Activated naive CD4-positive, alpha-beta T cell treated with anti-CD3 and anti-CD28 coated beads, Interleukin-2, amount 50 U/mL, for 72 hours (primary cell): Measurements from ENCODE around the gene SLC25A51. TPM values are rescaled to one million over a fixed set of nuclear protein-coding genes. Genes with fewer than 3 reads are reported as not detected.

Source experiments
- ATAC-seq, 2 donors: fragments of 150-1000 bp; cut with Tn5 transposase; 2 replicates each; pipeline ENCODE4 v1.10.0; 2021; ENCODE audit warnings: mild to moderate bottlenecking in 2 of 2, moderate library complexity in 2 of 2
- DNase-seq, 2 donors: peaks; one replicate each; pipeline ENCODE4 v3.0.0; 2021 to 2022; ENCODE audit warnings: low spot score in 2 of 2
- H3K27ac Mint-ChIP-seq, 2 donors: one replicate each; pipeline ENCODE4 v1.8.0; 2022; ENCODE audit warnings: mild to moderate bottlenecking in 2 of 2, mixed read lengths in 2 of 2
- H3K36me3 Mint-ChIP-seq, 2 donors: one replicate each; pipeline ENCODE4 v1.8.0; 2022; ENCODE audit warnings: mixed read lengths in 2 of 2
- H3K9me3 Mint-ChIP-seq, 2 donors: one replicate each; pipeline ENCODE4 v1.8.0; 2022; ENCODE audit warnings: mixed read lengths in 2 of 2
- total RNA-seq, 2 donors: library from RNA; stranded (reverse); gene quantifications; one replicate each; pipeline ENCODE4 v1.2.3, GENCODE V29; 2022

Gene SLC25A51, protein sequence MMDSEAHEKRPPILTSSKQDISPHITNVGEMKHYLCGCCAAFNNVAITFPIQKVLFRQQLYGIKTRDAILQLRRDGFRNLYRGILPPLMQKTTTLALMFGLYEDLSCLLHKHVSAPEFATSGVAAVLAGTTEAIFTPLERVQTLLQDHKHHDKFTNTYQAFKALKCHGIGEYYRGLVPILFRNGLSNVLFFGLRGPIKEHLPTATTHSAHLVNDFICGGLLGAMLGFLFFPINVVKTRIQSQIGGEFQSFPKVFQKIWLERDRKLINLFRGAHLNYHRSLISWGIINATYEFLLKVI
- 10 to 100 TPM; 20.2 to 24.5 TPM for total RNA-seq

DNA sequence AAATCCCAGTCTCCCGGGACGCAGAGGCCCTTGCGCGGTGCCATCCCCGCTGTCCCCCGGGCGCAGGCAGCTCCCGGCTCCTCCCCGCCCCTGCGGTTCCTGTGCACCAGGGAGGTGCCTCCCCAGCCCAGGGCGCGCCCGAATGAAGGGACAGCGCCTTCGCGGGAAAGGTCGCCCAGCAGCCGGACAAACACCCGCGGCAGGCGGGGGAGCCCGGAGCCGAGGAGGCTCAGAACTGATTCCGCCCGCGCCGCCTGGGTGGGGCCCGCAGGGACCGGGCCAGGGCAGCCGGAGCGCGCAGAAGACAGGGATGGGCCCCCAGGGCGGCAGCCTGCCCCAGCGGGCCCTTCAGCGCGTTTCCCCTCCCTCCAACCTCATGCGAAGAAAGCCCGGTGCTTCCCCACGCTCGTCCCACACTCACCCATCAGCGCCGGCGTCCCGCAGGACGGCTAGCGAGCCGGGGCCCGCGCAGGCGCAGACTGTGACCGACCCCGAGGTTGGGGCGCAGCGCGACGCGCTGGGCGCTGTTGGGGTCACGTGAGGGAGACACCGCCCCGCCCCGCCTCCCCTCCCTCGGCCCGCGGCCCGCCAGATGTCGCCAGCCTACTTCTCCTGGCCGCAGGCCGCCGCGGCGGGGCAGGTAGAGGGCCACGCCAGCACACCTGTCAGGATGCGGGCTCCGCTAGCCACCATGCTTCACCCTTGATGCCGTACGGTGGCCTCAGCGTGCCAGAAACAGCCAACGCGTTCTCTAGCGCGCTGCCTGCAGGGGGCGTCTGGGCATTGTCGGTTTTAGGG, at the start of gene SLC25A51:
SLC25A51 (minus strand) TSS at position 481 of the 798 bp plus-strand sequence. CDS start 15,577 bp downstream, outside the sequence.
- no peaks in the 10 kb centered on the region for H3K9me3 Mint-ChIP-seq
- peaks cover 5 to 7% of the 10 kb centered on the region in 2 donors for H3K36me3 Mint-ChIP-seq

DNA sequence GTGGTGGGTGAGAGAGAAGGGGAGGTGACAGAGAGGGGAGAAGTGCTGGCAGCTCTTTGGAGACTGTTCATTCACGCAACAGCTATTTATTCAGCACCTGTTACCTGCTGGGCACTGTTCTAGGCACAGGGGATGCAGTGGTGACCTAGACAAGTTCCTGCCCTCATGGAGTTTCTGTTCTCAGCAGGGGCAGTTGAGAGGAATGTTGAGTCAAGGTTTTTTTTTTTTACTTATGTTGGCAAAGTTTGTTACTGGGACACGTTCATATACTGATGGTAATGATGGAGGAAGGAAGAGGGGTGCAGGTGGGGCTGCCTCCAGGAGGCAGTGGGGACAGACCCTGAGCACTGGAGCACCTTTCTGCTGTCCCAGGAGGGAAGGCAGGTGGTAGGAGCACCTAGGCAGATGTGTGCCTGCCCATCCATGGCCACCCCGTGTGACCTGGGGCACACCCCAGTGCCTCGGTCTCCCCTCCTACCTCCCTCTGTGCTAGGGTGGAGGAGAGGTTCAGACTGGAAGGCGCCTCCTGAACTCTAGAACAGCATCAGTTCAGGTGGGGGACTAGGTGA, 49.4 kb upstream of the SLC25A51 start:
- Mint-ChIP-seq H3K9me3 (peaks cover 0 to 11% of the 10 kb centered on the region in 2 donors), H3K27ac (peak overlapping the region; percentile 60 to 98), H3K36me3 (peaks cover 0 to 23% of the 10 kb centered on the region in 2 donors)
- DNase-seq: no peak
- ATAC-seq: no peak

More for the DNA sequence above, at the start of gene SLC25A51:
- ATAC-seq (peak; percentile 87 to 89), DNase-seq (peak; percentile 96)
- H3K27ac Mint-ChIP-seq: peak within 1 kb of the TSS; percentile 93 to 97

DNA sequence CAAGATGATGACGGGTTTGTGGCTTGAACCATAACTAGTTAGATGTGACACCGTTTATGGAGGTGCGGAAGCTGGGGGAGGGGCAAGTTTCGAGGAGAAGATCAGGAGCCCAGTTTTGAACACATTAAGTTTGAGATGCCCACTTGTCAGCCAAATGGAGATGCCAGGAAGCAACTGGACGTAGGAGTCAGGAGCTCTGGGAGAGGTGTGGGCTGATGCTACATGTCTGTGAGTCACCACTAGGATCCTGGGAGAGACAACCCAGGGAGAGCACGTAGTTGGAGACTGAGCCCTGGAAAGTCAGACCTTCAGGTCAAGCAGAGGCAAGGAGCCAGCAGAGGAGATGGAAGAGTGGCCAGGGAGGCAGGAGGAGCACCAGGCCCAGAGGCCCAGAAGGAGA, 48.8 kb upstream of the SLC25A51 start:
- peaks cover 0 to 11% of the 10 kb centered on the region in 2 donors for H3K9me3 Mint-ChIP-seq
- peaks cover 0 to 23% of the 10 kb centered on the region in 2 donors for H3K36me3 Mint-ChIP-seq
- ATAC-seq (no peak), DNase-seq (no peak)
- peak overlapping the region in 1 of 2 donors; percentile 37 for H3K27ac Mint-ChIP-seq

DNA sequence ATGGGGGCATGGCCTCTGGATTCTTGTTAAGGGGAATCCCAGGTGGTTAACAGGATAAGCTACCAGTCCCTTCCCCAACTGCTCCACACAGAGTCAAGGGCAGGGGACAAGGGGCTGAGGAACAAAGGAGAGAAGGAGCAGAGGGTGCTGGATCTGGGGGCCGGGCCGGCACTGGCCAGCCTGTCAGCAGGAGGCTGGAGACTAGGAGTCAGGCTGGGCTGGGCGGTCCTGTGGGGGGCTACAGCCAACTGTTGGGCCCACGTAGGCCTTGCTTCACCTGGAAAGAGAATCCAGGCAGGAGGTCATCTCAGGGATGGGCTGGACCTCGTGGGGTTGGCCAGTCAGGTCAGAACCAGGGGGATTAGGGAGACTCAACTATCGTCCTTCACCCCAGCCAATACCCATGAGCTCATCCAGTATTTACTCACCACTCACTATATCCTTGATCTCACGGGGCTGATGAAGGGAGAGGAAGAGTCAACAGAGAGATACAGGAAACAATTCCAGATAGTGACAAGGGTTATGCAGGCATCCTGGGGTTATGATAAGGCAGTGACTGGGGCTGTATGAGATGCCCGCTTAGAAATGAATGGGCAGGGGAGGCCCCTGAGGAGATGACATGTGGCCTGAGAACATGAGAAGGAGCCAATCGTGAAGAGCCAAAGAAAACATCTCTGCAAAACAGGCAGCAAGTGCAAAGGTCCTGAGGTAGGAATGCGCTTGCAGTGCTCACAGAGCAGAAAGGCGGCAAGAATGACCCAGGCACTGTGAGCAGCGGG, 47.9 kb upstream of the SLC25A51 start:
- ATAC-seq: no peak
- peaks cover 0 to 23% of the 10 kb centered on the region in 2 donors for H3K36me3 Mint-ChIP-seq
- peaks cover 0 to 11% of the 10 kb centered on the region in 2 donors for H3K9me3 Mint-ChIP-seq
- no peak for DNase-seq
- H3K27ac Mint-ChIP-seq: no peak overlapping the region

DNA sequence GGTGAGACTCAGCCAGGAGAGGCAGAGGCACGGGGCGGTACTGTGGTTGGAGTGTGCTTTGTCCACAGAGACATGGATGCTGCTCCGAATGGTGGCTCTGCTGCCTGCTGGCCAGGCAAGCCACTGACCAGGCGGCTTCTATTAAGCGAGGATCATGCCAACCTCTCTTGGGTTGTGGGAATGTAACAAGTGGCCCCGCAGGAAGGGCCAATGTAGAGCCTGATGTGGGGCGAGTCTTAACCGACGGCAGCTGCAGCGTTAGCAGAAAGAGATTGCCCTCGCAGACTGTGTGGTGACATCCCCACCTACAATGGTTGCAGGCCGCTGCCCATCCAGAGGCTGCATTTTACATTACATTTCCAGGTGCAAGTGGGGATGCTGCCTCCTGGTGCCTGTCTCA, 46.6 kb upstream of the SLC25A51 start:
- no peak for DNase-seq
- no peak overlapping the region for H3K27ac Mint-ChIP-seq
- H3K36me3 Mint-ChIP-seq: peaks cover 0 to 23% of the 10 kb centered on the region in 2 donors
- ATAC-seq: no peak
- peaks cover 0 to 11% of the 10 kb centered on the region in 2 donors for H3K9me3 Mint-ChIP-seq

DNA sequence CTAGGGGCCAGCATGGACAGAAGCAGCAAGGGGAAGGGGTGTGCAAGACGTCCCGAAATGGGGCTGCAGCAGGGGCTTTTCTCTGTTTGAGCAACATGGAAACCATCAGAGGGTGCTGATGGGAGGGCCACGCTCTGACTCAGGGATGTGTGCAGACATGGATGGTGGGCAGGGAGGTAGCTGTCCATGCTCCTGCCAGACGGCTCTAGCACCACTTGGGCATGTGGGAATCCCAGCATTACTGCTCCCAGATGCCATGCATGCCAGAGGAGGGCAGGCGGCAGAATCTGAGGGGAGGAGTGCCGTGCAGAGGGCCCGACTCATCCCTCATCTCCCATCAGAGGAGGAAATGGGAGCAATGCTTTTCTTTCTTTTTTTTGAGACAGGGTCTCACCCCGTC, 45.6 kb upstream of the SLC25A51 start:
- ATAC-seq (no peak), DNase-seq (no peak)
- H3K36me3 Mint-ChIP-seq: peaks cover 0 to 19% of the 10 kb centered on the region in 2 donors
- H3K9me3 Mint-ChIP-seq: peaks cover 0 to 11% of the 10 kb centered on the region in 2 donors
- no peak overlapping the region for H3K27ac Mint-ChIP-seq

DNA sequence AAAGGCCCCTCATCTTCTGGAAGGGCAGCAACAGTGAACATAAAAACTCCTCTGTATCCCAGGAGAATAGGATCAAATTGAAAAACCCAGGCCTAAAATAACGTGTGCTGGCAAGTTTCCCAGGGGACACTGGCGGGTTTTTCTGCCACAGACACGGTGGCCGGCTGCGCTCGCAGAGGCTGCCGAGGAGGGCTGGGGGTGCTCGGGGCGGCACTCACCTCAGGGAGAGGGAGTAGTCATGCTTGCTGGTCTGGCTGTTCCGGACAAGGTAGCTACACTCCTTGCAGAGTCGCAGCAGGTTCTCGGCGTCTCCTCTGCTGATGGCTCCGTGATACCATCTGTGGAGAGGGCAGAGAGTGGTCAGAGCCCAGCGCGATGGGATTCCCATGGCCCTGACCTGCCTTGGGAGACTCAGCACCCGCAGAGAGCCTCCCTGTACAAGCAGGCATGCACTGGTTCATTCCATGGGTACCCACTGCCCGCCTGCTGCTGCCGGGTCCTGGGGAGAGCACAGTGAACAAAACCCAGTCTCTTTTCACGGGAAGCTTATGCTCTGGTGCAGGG, 44.6 kb upstream of the SLC25A51 start:
- H3K36me3 Mint-ChIP-seq: peaks cover 0 to 16% of the 10 kb centered on the region in 2 donors
- ATAC-seq: no peak
- DNase-seq: no peak
- no peak overlapping the region for H3K27ac Mint-ChIP-seq
- H3K9me3 Mint-ChIP-seq: peaks cover 0 to 11% of the 10 kb centered on the region in 2 donors

DNA sequence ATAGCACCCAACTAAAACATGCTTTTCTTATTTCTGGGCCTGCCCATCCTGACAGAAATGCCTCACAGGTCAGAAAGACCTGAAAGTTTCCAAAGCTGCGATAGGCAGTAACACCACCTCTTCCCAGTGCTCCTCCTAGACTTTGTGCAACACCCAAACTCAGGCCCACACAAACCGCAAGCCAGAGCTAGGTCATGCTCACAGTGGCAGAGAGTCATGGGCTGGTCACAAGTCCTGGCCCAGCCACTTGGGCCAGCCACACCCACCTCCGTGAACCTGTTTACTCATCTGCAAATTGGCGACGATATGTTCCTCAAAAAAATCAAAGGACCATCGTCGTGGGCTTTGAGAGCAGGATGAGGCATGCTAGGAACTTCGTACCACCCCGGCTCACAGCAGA, 44.0 kb upstream of the SLC25A51 start:
- no peak for ATAC-seq
- no peak for DNase-seq
- Mint-ChIP-seq H3K9me3 (peaks cover 0 to 6% of the 10 kb centered on the region in 2 donors), H3K27ac (no peak overlapping the region), H3K36me3 (peaks cover 0 to 11% of the 10 kb centered on the region in 2 donors)

DNA sequence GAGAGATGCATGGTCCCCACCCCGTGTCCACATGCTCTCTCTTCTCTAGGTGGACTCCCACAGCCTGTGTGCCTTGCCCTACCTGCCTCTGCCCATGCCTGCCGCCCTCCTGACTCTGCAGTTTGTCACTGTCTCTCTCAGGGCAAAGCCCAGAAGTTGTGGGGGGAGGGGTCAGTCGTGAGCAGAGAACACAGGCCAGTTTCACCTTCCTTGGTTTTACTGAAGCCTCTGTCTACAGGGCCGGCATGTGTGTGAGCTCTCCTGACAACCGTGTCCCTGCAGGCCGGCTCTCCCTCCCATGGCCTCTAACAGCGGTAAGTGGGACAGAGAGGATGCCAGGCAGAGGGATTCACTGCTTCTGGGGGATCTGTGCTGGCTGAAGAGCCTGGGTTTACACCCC, 43.5 kb upstream of the SLC25A51 start:
- ATAC-seq (no peak), DNase-seq (no peak)
- Mint-ChIP-seq H3K36me3 (peaks cover 0 to 6% of the 10 kb centered on the region in 2 donors), H3K27ac (no peak overlapping the region), H3K9me3 (peaks cover 0 to 1% of the 10 kb centered on the region in 2 donors)

DNA sequence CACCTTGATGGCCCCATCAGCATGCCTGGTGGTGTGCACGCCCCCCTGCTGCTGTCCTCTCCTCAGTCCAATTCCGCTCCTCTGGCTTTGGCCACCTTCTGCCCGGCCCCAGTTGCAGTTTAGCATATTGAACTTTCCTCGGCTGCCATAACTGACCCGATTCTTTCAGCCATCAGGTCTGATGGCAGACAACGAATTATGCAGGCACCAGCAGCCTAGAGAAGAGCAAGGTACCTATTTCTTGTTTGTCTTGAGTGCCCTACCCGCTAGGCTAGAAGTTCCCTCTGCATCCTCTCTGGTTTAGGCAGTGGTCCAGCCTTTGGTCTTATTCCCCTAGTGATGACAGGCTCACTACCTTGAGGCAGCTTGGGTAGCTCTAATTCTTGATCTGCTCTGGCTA, 43.0 kb upstream of the SLC25A51 start:
- DNase-seq: no peak
- peaks cover 0 to 1% of the 10 kb centered on the region in 2 donors for H3K36me3 Mint-ChIP-seq
- H3K9me3 Mint-ChIP-seq: no peaks in the 10 kb centered on the region
- no peak for ATAC-seq
- H3K27ac Mint-ChIP-seq: no peak overlapping the region

DNA sequence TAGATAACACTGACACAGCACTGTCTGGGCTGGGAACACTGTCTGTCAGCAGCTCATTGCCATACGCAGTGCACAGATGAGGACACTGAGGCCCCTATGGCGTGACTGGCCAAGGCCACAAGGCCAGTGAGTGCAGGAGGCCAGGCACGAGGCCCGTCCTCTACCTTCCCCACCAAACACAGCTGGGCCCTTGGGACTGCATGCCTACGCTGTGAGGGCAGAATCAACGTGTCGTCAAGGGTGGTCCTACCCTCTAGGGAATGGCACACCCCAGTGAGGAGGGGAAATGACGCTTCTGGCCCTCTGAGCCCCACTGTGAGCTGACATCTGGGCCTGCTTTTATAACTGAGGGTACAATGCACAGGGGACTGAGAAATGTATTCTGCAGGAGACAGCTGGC, 42.1 kb upstream of the SLC25A51 start:
- no peak for ATAC-seq

DNA sequence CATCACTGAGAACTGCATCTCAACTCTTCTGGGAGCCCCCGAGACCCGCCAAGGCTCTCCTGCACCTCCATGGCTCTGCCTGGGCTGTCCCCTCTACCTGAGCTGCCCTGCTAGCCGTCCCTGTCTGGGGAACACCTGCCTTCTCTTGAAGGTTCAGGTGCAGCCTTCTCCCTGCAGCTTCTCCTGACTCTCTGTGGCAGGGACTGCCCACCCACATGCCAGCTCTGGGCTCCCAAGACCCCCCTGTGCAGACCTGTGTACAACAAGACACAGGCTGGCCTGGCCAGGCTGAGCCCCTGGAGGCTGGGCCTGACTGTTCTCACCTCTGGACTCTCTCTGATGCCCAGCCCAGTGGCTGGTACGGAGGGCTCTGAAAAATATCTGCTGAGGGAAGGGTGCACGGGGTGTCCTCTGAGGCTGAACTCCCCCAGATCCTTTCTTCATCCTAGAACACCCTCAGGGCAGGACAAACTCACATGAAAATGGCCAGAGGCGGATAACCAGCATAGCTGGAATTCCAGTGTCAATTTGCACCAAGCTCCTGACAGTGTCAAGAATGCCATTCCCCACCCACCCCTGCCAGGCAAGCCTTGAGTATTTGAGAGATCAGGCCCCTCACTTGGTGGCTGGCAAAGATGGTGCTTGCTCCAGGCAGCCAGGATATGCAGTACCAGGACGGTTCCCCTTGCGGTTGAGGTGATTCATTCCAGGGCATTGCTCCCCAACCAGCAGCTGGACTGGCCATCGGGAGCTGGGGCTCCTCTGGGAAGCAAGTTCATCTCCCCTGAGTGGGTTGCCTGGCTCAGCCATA, 40.9 kb upstream of the SLC25A51 start:
- DNase-seq (no peak), ATAC-seq (no peak)
- H3K27ac Mint-ChIP-seq: no peak overlapping the region

More for the DNA sequence above, 42.1 kb upstream of the SLC25A51 start:
- DNase-seq: no peak
- no peak overlapping the region for H3K27ac Mint-ChIP-seq
- no peaks in the 10 kb centered on the region for H3K9me3 Mint-ChIP-seq
- H3K36me3 Mint-ChIP-seq: no peaks in the 10 kb centered on the region

DNA sequence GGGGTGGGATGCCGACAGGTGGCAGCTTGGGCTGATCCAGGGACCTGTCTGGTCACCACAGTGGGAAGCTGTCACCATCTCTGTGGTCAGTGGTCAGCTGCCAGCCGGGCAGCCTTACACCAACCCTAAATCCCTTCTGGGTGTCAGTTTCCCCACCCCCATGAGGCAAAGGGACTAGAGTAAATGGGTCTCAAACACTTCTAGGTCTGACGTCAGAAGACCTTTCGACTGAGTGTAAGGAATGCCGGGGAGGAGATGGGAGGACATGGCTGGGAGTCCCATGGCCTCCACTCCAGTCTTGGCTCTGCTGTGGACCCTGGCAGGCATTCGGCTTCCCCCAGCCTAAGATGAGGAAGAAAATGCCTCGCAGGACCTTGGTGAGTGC, 40.3 kb upstream of the SLC25A51 start:
- Mint-ChIP-seq H3K27ac (no peak overlapping the region), H3K9me3 (no peaks in the 10 kb centered on the region), H3K36me3 (no peaks in the 10 kb centered on the region)
- no peak for DNase-seq
- no peak for ATAC-seq

More for the DNA sequence above, 40.9 kb upstream of the SLC25A51 start:
- H3K9me3 Mint-ChIP-seq: no peaks in the 10 kb centered on the region
- no peaks in the 10 kb centered on the region for H3K36me3 Mint-ChIP-seq

DNA sequence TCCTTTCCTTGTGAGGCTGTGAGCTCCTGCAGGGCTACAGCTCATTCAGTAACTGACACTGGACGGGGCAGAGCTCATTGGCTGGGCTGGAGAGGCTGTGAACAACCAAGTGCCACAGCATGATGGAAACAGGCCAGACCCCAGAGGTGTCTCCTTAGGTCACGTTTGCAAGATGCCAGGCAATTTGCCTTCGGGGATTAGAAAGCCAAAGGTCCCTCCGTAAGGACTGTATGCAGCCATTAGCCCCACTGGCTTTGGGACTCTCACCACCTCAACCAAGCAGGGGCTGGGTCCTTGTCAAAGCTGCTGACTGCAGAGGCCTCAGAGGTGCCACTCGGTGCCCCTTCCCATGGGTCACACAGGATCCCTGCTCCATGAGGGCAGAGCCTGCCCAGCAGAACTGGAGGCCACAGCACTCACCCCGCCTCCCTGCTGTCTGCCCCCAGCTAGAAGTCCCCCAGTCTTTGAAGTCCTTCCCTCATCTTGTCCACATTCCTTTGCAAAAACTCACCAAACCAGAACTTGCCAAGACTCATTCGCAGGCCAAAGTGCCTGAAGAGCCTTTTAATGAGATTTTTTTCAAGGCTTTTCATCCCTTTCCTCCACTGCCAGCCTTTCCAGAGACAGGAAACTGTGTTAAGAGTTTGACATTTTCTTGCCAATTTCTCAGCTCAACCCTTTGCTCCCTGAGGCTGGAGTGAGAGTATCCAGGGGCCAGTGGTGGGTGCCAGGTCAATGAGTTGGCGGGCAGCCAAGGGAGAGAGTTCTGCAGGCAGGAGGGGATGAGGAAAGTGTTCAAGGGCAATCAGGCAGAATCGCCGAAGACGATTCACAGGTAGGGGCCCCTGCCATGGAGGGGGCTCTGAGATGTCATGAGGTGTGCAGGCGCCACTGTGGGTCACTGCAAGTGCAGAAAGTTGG, 39.7 kb upstream of the SLC25A51 start:
- no peak for DNase-seq
- H3K9me3 Mint-ChIP-seq: no peaks in the 10 kb centered on the region

More for the DNA sequence above, 39.7 kb upstream of the SLC25A51 start:
- no peak overlapping the region for H3K27ac Mint-ChIP-seq
- H3K36me3 Mint-ChIP-seq: no peaks in the 10 kb centered on the region
- ATAC-seq: no peak
